Right ventricle myocardium inferior (tissue), 1 donor: Measurements from ENCODE around the gene ATP6V1E1. TPM values are rescaled to one million over a fixed set of nuclear protein-coding genes. Genes with fewer than 3 reads are reported as not detected.
"Not testable (repeated sequence)": the region's sequence is repeated elsewhere in the genome, so short reads cannot be mapped to it uniquely, and the experiment has no call there.

ENCODE experiments used
- ATAC-seq: fragments of 200-7000 bp; cut with Tn5 transposase; one replicate; pipeline ENCODE4 v1.9.1; 2020; ENCODE audit warnings: mild to moderate bottlenecking, moderate library complexity
- DNase-seq: peaks from one replicate; pipeline ENCODE4 v3.0.0; 2021; ENCODE audit errors: missing footprints
- intact Hi-C: fragments of 100-400 bp; cut with DNase I; formaldehyde crosslinking; loops from one replicate; pipeline ENCODE4 v1.11.0; 2022
- long read RNA-seq: library from polyadenylated mRNA; unstranded; transcript quantifications from one replicate; pipeline ENCODE4 v2.0.0, GENCODE V29; 2021
- total RNA-seq: library from RNA; stranded (reverse); fragmentation: NEBNext Ultra II Directional; extraction: Animal tissue kit (Norgen Biotek cat#: 25700); gene quantifications from one replicate; pipeline ENCODE4 v1.2.1, GENCODE V29; 2021
- donor health status: DM: no; HTN: yes; CAD: no; lungs with severe emphysema.

ATP6V1E1 gene
- 200 TPM for total RNA-seq
- long read RNA-seq, transcript ATP6V1E1-201 (9 exons, 1,402 nt): major isoform, 31 of 69 reads
- long read RNA-seq, partial matches to known transcripts: 37 of 69 reads
- long read RNA-seq, other reads (novel, unspliced or antisense): 0 of 69 reads

- intact Hi-C loops: no loop called here
- ATAC-seq: peak; percentile 100
These were observed at the start of gene ATP6V1E1 for GRCh38 chr22:17628406-17629172. Gene ATP6V1E1 (minus strand): TSS chr22:17628749. CDS start chr22:17628635, 114 bp downstream.

GRCh38 chr22:17675584-17675983, 47.0 kb upstream of the ATP6V1E1 start:
- no peak for DNase-seq
- no peak for ATAC-seq
- intact Hi-C loops: no loop called here

More at GRCh38 chr22:17628406-17629172, at the start of gene ATP6V1E1:
- DNase-seq: peak; percentile 97

GRCh38 chr22:17674152-17674551, 45.6 kb upstream of the ATP6V1E1 start:
- ATAC-seq: no peak
- intact Hi-C loops: no loop called here
- no peak for DNase-seq

GRCh38 chr22:17672417-17672991, 44.0 kb upstream of the ATP6V1E1 start:
- ATAC-seq: no peak
- intact Hi-C loops: no loop called here
- DNase-seq: no peak

- ATAC-seq, intact Hi-C loops, DNase-seq: not testable (repeated sequence)
These were observed 43.1 kb upstream of the ATP6V1E1 start for GRCh38 chr22:17671521-17672092.

- ATAC-seq (no peak), DNase-seq (no peak)
- intact Hi-C loops: no loop called here
These were observed 37.3 kb upstream of the ATP6V1E1 start for GRCh38 chr22:17665854-17666253.

- no peak for ATAC-seq
These were observed 36.7 kb upstream of the ATP6V1E1 start for GRCh38 chr22:17665248-17665647.

GRCh38 chr22:17664414-17665055, 36.0 kb upstream of the ATP6V1E1 start:
- intact Hi-C loops: no loop called here
- no peak for ATAC-seq
- DNase-seq: no peak

More at GRCh38 chr22:17665248-17665647, 36.7 kb upstream of the ATP6V1E1 start:
- DNase-seq: no peak
- intact Hi-C loops: no loop called here

GRCh38 chr22:17656870-17657395, 28.4 kb upstream of the ATP6V1E1 start:
- intact Hi-C loops: no loop called here
- ATAC-seq (no peak), DNase-seq (no peak)

GRCh38 chr22:17655289-17655688, 26.7 kb upstream of the ATP6V1E1 start:
- intact Hi-C loops: no loop called here
- ATAC-seq (no peak), DNase-seq (no peak)

- DNase-seq: no peak
- no peak for ATAC-seq
- intact Hi-C loops: no loop called here
These were observed 20.0 kb upstream of the ATP6V1E1 start for GRCh38 chr22:17648569-17648968.

GRCh38 chr22:17647991-17648390, 19.4 kb upstream of the ATP6V1E1 start:
- no peak for ATAC-seq
- intact Hi-C loops: no loop called here
- DNase-seq: no peak

- intact Hi-C loops: no loop called here
These were observed 18.9 kb upstream of the ATP6V1E1 start for GRCh38 chr22:17647452-17647851.

GRCh38 chr22:17642357-17642756, 13.8 kb upstream of the ATP6V1E1 start:
- DNase-seq, ATAC-seq, intact Hi-C loops: not testable (repeated sequence)

More at GRCh38 chr22:17647452-17647851, 18.9 kb upstream of the ATP6V1E1 start:
- DNase-seq (no peak), ATAC-seq (no peak)

GRCh38 chr22:17641269-17641668, 12.7 kb upstream of the ATP6V1E1 start:
- DNase-seq (no peak), ATAC-seq (no peak)
- intact Hi-C loops: no loop called here

- intact Hi-C loops: loop anchor here (2.0 to 10.0 kb wide), 3 partner anchors 68 to 464 kb away; partner anchors contain the start of gene SLC25A18
These were observed 10.7 kb upstream of the ATP6V1E1 start for GRCh38 chr22:17639247-17639741.

GRCh38 chr22:17638432-17639246, 10.1 kb upstream of the ATP6V1E1 start, which contains the start of gene BCL2L13:
Gene BCL2L13 (plus strand): TSS chr22:17638757. CDS start chr22:17655712, 16,955 bp downstream.
- ATAC-seq (peak; percentile 98), DNase-seq (peak; percentile 97)
- intact Hi-C loops: loop anchor here (2.0 to 10.0 kb wide), 3 partner anchors 68 to 464 kb away; partner anchors contain the start of gene SLC25A18

More at GRCh38 chr22:17639247-17639741, 10.7 kb upstream of the ATP6V1E1 start:
- no peak for DNase-seq
- ATAC-seq: peak; percentile 52

- DNase-seq (no peak), ATAC-seq (peak; percentile 42)
- intact Hi-C loops: loop anchor here (2.0 to 10.0 kb wide), 3 partner anchors 67 to 463 kb away; partner anchors contain the start of gene SLC25A18
These were observed 9.6 kb upstream of the ATP6V1E1 start for GRCh38 chr22:17638182-17638431.
